ENCODE measurements around the gene OR2A1. TPM values are rescaled to one million over a fixed set of nuclear protein-coding genes. Genes with fewer than 3 reads are reported as not detected.
"Not testable (repeated sequence)": the region's sequence is repeated elsewhere in the genome, so short reads cannot be mapped to it uniquely, and the experiment has no call there.

Gene OR2A1
- under 1 TPM in 1 of 2 donors, not detected in 1; 0.01 TPM for polyA plus RNA-seq

- 87% methylated on average over 2 of the region's 2 CpGs; no CpG with 5 or more reads in 1 of the 2 donors for WGBS, 2 donors
- not testable (repeated sequence) for H3K27ac ChIP-seq (ENCODE audit: low read depth in 2 of 2, low read length in 1 of 2); H3K4me3 ChIP-seq (ENCODE audit: low read depth in 1 of 2, low read length in 2 of 2)
These were observed at the start of gene OR2A1 for GRCh38 chr7:144311872-144312469. TSS of gene OR2A1 (plus strand) at chr7:144312419. CDS start at chr7:144318125, 5,706 bp downstream.

GRCh38 chr7:144264692-144265091, 47.5 kb upstream of the OR2A1 start, which contains the start of gene OR2A7:
TSS of gene OR2A7 (minus strand) at chr7:144264792. CDS start at chr7:144259628, 5,164 bp downstream.
- H3K4me1 ChIP-seq (ENCODE audit: control insufficient read depth in 2 of 2, insufficient read depth in 2 of 2, low read length in 1 of 2); H3K27ac ChIP-seq (ENCODE audit: low read depth in 2 of 2, low read length in 1 of 2); H3K4me3 ChIP-seq (ENCODE audit: low read depth in 1 of 2, low read length in 2 of 2); H3K27me3 ChIP-seq (ENCODE audit: control insufficient read depth in 1 of 2, insufficient read depth in 2 of 2, low read length in 2 of 2); H3K36me3 ChIP-seq (ENCODE audit: control insufficient read depth in 2 of 2, insufficient read depth in 2 of 2, low read length in 1 of 2); H3K9me3 ChIP-seq (ENCODE audit: control insufficient read depth in 2 of 2, insufficient read depth in 1 of 2, low read depth in 1 of 2, low read length in 1 of 2): not testable (repeated sequence)
- WGBS, 2 donors, result 94 to 95% methylated on average over 6 of the region's 7 CpGs

More at GRCh38 chr7:144311872-144312469, at the start of gene OR2A1:
- not testable (repeated sequence) for H3K27me3 ChIP-seq (ENCODE audit: control insufficient read depth in 1 of 2, insufficient read depth in 2 of 2, low read length in 2 of 2); H3K36me3 ChIP-seq (ENCODE audit: control insufficient read depth in 2 of 2, insufficient read depth in 2 of 2, low read length in 1 of 2); H3K9me3 ChIP-seq (ENCODE audit: control insufficient read depth in 2 of 2, insufficient read depth in 1 of 2, low read depth in 1 of 2, low read length in 1 of 2); H3K4me1 ChIP-seq (ENCODE audit: control insufficient read depth in 2 of 2, insufficient read depth in 2 of 2, low read length in 1 of 2)

- no CpG with 5 or more reads among the region's 19 CpGs for WGBS, 2 donors
- H3K4me1 ChIP-seq (ENCODE audit: control insufficient read depth in 2 of 2, insufficient read depth in 2 of 2, low read length in 1 of 2); H3K27ac ChIP-seq (ENCODE audit: low read depth in 2 of 2, low read length in 1 of 2); H3K36me3 ChIP-seq (ENCODE audit: control insufficient read depth in 2 of 2, insufficient read depth in 2 of 2, low read length in 1 of 2); H3K27me3 ChIP-seq (ENCODE audit: control insufficient read depth in 1 of 2, insufficient read depth in 2 of 2, low read length in 2 of 2); H3K4me3 ChIP-seq (ENCODE audit: low read depth in 1 of 2, low read length in 2 of 2); H3K9me3 ChIP-seq (ENCODE audit: control insufficient read depth in 2 of 2, insufficient read depth in 1 of 2, low read depth in 1 of 2, low read length in 1 of 2): not testable (repeated sequence)
These were observed 43.0 kb upstream of the OR2A1 start, which contains the start of gene CTAGE8 for GRCh38 chr7:144269188-144269587. TSS of gene CTAGE8 (minus strand) at chr7:144269288. CDS start at chr7:144269250, 38 bp downstream.

- H3K27me3 ChIP-seq (ENCODE audit: control insufficient read depth in 1 of 2, insufficient read depth in 2 of 2, low read length in 2 of 2); H3K27ac ChIP-seq (ENCODE audit: low read depth in 2 of 2, low read length in 1 of 2); H3K4me3 ChIP-seq (ENCODE audit: low read depth in 1 of 2, low read length in 2 of 2); H3K36me3 ChIP-seq (ENCODE audit: control insufficient read depth in 2 of 2, insufficient read depth in 2 of 2, low read length in 1 of 2); H3K9me3 ChIP-seq (ENCODE audit: control insufficient read depth in 2 of 2, insufficient read depth in 1 of 2, low read depth in 1 of 2, low read length in 1 of 2); H3K4me1 ChIP-seq (ENCODE audit: control insufficient read depth in 2 of 2, insufficient read depth in 2 of 2, low read length in 1 of 2): not testable (repeated sequence)
- WGBS, 2 donors, result 87 to 93% methylated on average over 4 of the region's 6 CpGs
These were observed 36.9 kb upstream of the OR2A1 start for GRCh38 chr7:144275281-144275680.

- H3K9me3 ChIP-seq (ENCODE audit: control insufficient read depth in 2 of 2, insufficient read depth in 1 of 2, low read depth in 1 of 2, low read length in 1 of 2); H3K27ac ChIP-seq (ENCODE audit: low read depth in 2 of 2, low read length in 1 of 2); H3K4me3 ChIP-seq (ENCODE audit: low read depth in 1 of 2, low read length in 2 of 2); H3K36me3 ChIP-seq (ENCODE audit: control insufficient read depth in 2 of 2, insufficient read depth in 2 of 2, low read length in 1 of 2); H3K27me3 ChIP-seq (ENCODE audit: control insufficient read depth in 1 of 2, insufficient read depth in 2 of 2, low read length in 2 of 2); H3K4me1 ChIP-seq (ENCODE audit: control insufficient read depth in 2 of 2, insufficient read depth in 2 of 2, low read length in 1 of 2): not testable (repeated sequence)
- WGBS, 2 donors, result 96 to 100% methylated on average over 3 of the region's 6 CpGs
These were observed 32.2 kb upstream of the OR2A1 start for GRCh38 chr7:144280010-144280409.

- H3K4me1 ChIP-seq (ENCODE audit: control insufficient read depth in 2 of 2, insufficient read depth in 2 of 2, low read length in 1 of 2); H3K27ac ChIP-seq (ENCODE audit: low read depth in 2 of 2, low read length in 1 of 2); H3K36me3 ChIP-seq (ENCODE audit: control insufficient read depth in 2 of 2, insufficient read depth in 2 of 2, low read length in 1 of 2); H3K4me3 ChIP-seq (ENCODE audit: low read depth in 1 of 2, low read length in 2 of 2); H3K27me3 ChIP-seq (ENCODE audit: control insufficient read depth in 1 of 2, insufficient read depth in 2 of 2, low read length in 2 of 2); H3K9me3 ChIP-seq (ENCODE audit: control insufficient read depth in 2 of 2, insufficient read depth in 1 of 2, low read depth in 1 of 2, low read length in 1 of 2): not testable (repeated sequence)
- no CpG with 5 or more reads among the region's 8 CpGs for WGBS, 2 donors
These were observed 30.2 kb upstream of the OR2A1 start for GRCh38 chr7:144281981-144282380.

GRCh38 chr7:144282490-144282889, 29.7 kb upstream of the OR2A1 start:
- WGBS, 2 donors, result 90% methylated on average over 2 of the region's 4 CpGs
- H3K27ac ChIP-seq (ENCODE audit: low read depth in 2 of 2, low read length in 1 of 2); H3K36me3 ChIP-seq (ENCODE audit: control insufficient read depth in 2 of 2, insufficient read depth in 2 of 2, low read length in 1 of 2); H3K4me3 ChIP-seq (ENCODE audit: low read depth in 1 of 2, low read length in 2 of 2); H3K27me3 ChIP-seq (ENCODE audit: control insufficient read depth in 1 of 2, insufficient read depth in 2 of 2, low read length in 2 of 2); H3K9me3 ChIP-seq (ENCODE audit: control insufficient read depth in 2 of 2, insufficient read depth in 1 of 2, low read depth in 1 of 2, low read length in 1 of 2); H3K4me1 ChIP-seq (ENCODE audit: control insufficient read depth in 2 of 2, insufficient read depth in 2 of 2, low read length in 1 of 2): not testable (repeated sequence)

GRCh38 chr7:144283716-144284115, 28.5 kb upstream of the OR2A1 start:
- not testable (repeated sequence) for H3K27me3 ChIP-seq (ENCODE audit: control insufficient read depth in 1 of 2, insufficient read depth in 2 of 2, low read length in 2 of 2); H3K4me3 ChIP-seq (ENCODE audit: low read depth in 1 of 2, low read length in 2 of 2); H3K4me1 ChIP-seq (ENCODE audit: control insufficient read depth in 2 of 2, insufficient read depth in 2 of 2, low read length in 1 of 2); H3K9me3 ChIP-seq (ENCODE audit: control insufficient read depth in 2 of 2, insufficient read depth in 1 of 2, low read depth in 1 of 2, low read length in 1 of 2); H3K27ac ChIP-seq (ENCODE audit: low read depth in 2 of 2, low read length in 1 of 2); H3K36me3 ChIP-seq (ENCODE audit: control insufficient read depth in 2 of 2, insufficient read depth in 2 of 2, low read length in 1 of 2)
- WGBS, 2 donors, result no CpG with 5 or more reads among the region's 6 CpGs

- not testable (repeated sequence) for H3K4me1 ChIP-seq (ENCODE audit: control insufficient read depth in 2 of 2, insufficient read depth in 2 of 2, low read length in 1 of 2); H3K9me3 ChIP-seq (ENCODE audit: control insufficient read depth in 2 of 2, insufficient read depth in 1 of 2, low read depth in 1 of 2, low read length in 1 of 2); H3K27me3 ChIP-seq (ENCODE audit: control insufficient read depth in 1 of 2, insufficient read depth in 2 of 2, low read length in 2 of 2); H3K36me3 ChIP-seq (ENCODE audit: control insufficient read depth in 2 of 2, insufficient read depth in 2 of 2, low read length in 1 of 2); H3K27ac ChIP-seq (ENCODE audit: low read depth in 2 of 2, low read length in 1 of 2); H3K4me3 ChIP-seq (ENCODE audit: low read depth in 1 of 2, low read length in 2 of 2)
- no CpG with 5 or more reads among the region's 3 CpGs for WGBS, 2 donors
These were observed 24.9 kb upstream of the OR2A1 start for GRCh38 chr7:144287171-144287784.

- not testable (repeated sequence) for H3K4me1 ChIP-seq (ENCODE audit: control insufficient read depth in 2 of 2, insufficient read depth in 2 of 2, low read length in 1 of 2); H3K27me3 ChIP-seq (ENCODE audit: control insufficient read depth in 1 of 2, insufficient read depth in 2 of 2, low read length in 2 of 2); H3K4me3 ChIP-seq (ENCODE audit: low read depth in 1 of 2, low read length in 2 of 2); H3K27ac ChIP-seq (ENCODE audit: low read depth in 2 of 2, low read length in 1 of 2); H3K36me3 ChIP-seq (ENCODE audit: control insufficient read depth in 2 of 2, insufficient read depth in 2 of 2, low read length in 1 of 2); H3K9me3 ChIP-seq (ENCODE audit: control insufficient read depth in 2 of 2, insufficient read depth in 1 of 2, low read depth in 1 of 2, low read length in 1 of 2)
- 41 to 59% methylated on average over 2 of the region's 4 CpGs for WGBS, 2 donors
These were observed 20.6 kb upstream of the OR2A1 start for GRCh38 chr7:144291607-144292006.
